Globus pallidus (tissue), 1 donor: ENCODE measurements around the gene TRABD2B.
"Not testable (repeated sequence)": the region's sequence is repeated elsewhere in the genome, so short reads cannot be mapped to it uniquely, and the experiment has no call there.

Experiments
- DNase-seq: peaks from one replicate; pipeline ENCODE4 v3.0.0-alpha.2; 2015; ENCODE audit warnings: low spot score

Gene TRABD2B

GRCh38 chr1:47967864-47968555 is 29.2 kb downstream of the TRABD2B start:
- no peak for DNase-seq

- DNase-seq = no peak
Measured at GRCh38 chr1:47965816-47966215, 31.4 kb downstream of the TRABD2B start.

GRCh38 chr1:47964636-47965035 is 32.5 kb downstream of the TRABD2B start:
- DNase-seq = no peak

- DNase-seq = no peak
Measured at GRCh38 chr1:47963568-47964358, 33.4 kb downstream of the TRABD2B start.

GRCh38 chr1:47962750-47963492 is 34.3 kb downstream of the TRABD2B start:
- DNase-seq = no peak

- not testable (repeated sequence) for DNase-seq
Measured at GRCh38 chr1:47961835-47962234, 35.4 kb downstream of the TRABD2B start.

- DNase-seq = not testable (repeated sequence)
Measured at GRCh38 chr1:47956491-47956890, 40.7 kb downstream of the TRABD2B start.

- no peak for DNase-seq
Measured at GRCh38 chr1:47953661-47954060, 43.5 kb downstream of the TRABD2B start.

GRCh38 chr1:47951545-47952235 is 45.5 kb downstream of the TRABD2B start:
- DNase-seq = peak; percentile 14

GRCh38 chr1:47951026-47951425 is 46.2 kb downstream of the TRABD2B start:
- peak; percentile 88 for DNase-seq

- DNase-seq = peak; percentile 49
Measured at GRCh38 chr1:47950471-47950870, 46.7 kb downstream of the TRABD2B start.

- peak; percentile 21 for DNase-seq
Measured at GRCh38 chr1:47948126-47948525, 49.1 kb downstream of the TRABD2B start.

- DNase-seq = no peak
Measured at GRCh38 chr1:47947531-47947930, 49.7 kb downstream of the TRABD2B start.

GRCh38 chr1:47944561-47944960 is 52.6 kb downstream of the TRABD2B start:
- DNase-seq = no peak

GRCh38 chr1:47942240-47942629 is 55.0 kb downstream of the TRABD2B start:
- DNase-seq = no peak

GRCh38 chr1:47941609-47942239 is 55.5 kb downstream of the TRABD2B start:
- DNase-seq = no peak

GRCh38 chr1:47940779-47941178 is 56.4 kb downstream of the TRABD2B start:
- no peak for DNase-seq

GRCh38 chr1:47940326-47940725 is 56.9 kb downstream of the TRABD2B start:
- DNase-seq = no peak

GRCh38 chr1:47938520-47938919 is 58.7 kb downstream of the TRABD2B start:
- DNase-seq = no peak

GRCh38 chr1:47937586-47938254 is 59.5 kb downstream of the TRABD2B start:
- DNase-seq = no peak

- DNase-seq = no peak
Measured at GRCh38 chr1:47936916-47937551, 60.2 kb downstream of the TRABD2B start.
